Natural killer cell (primary cell): ENCODE data around the gene CREB5. TPM values are rescaled to one million over a fixed set of nuclear protein-coding genes. Genes with fewer than 3 reads are reported as not detected.

Experiments used
- ATAC-seq, 3 donors: fragments of 150-1000 bp in 2 of 3; fragments of 200-7000 bp in 1 of 3; cut with Tn5 transposase; 1 replicate in 1 of 3; 2 replicates in 2 of 3; pipeline ENCODE4 v1.10.0; 2021; ENCODE audit warnings: mild to moderate bottlenecking in 2 of 3, moderate library complexity in 2 of 3
- DNase-seq, 2 donors: peaks; one replicate each; pipeline versions ENCODE4 v3.0.0 to v3.0.0-alpha.2; 2013 to 2021; ENCODE audit warnings: mixed read lengths in 1 of 2
- H3K27ac ChIP-seq: one replicate; pipeline ENCODE4 v1.5.1; 2013; ENCODE audit warnings: mild to moderate bottlenecking, low read length
- H3K27me3 ChIP-seq: one replicate; pipeline ENCODE4 v1.6.1; 2013; ENCODE audit warnings: low read length; ENCODE audit not compliant: control insufficient read depth, insufficient read depth
- H3K36me3 ChIP-seq: one replicate; pipeline ENCODE4 v1.6.1; 2013; ENCODE audit warnings: low read length; ENCODE audit not compliant: control insufficient read depth, insufficient read depth
- H3K4me1 ChIP-seq: one replicate; pipeline ENCODE4 v1.6.1; 2013; ENCODE audit warnings: low read length; ENCODE audit not compliant: control insufficient read depth, insufficient read depth
- H3K4me3 ChIP-seq: one replicate; pipeline ENCODE4 v1.5.1; 2013; ENCODE audit warnings: low read length
- H3K9me3 ChIP-seq: one replicate; pipeline ENCODE4 v1.6.1; 2013; ENCODE audit warnings: low read length; ENCODE audit not compliant: control insufficient read depth, insufficient read depth
- H3K27ac Mint-ChIP-seq, 2 donors: one replicate each; pipeline ENCODE4 v1.8.0; 2022; ENCODE audit warnings: mild to moderate bottlenecking in 2 of 2, mixed read lengths in 2 of 2, moderate library complexity in 1 of 2
- H3K27me3 Mint-ChIP-seq, 2 donors: one replicate each; pipeline ENCODE4 v1.8.0; 2022; ENCODE audit warnings: low read depth in 2 of 2, mixed read lengths in 2 of 2
- H3K36me3 Mint-ChIP-seq: one replicate; pipeline ENCODE4 v1.8.0; 2022; ENCODE audit warnings: mixed read lengths
- H3K4me1 Mint-ChIP-seq, 2 donors: one replicate each; pipeline ENCODE4 v1.8.0; 2022; ENCODE audit warnings: mixed read lengths in 2 of 2
- H3K4me3 Mint-ChIP-seq: one replicate; pipeline ENCODE4 v1.8.0; 2022; ENCODE audit warnings: mild to moderate bottlenecking, moderate library complexity, mixed read lengths
- H3K9me3 Mint-ChIP-seq, 2 donors: one replicate each; pipeline ENCODE4 v1.8.0; 2022; ENCODE audit warnings: mixed read lengths in 2 of 2
- WGBS: methylation state at CpG from one replicate; pipeline ENCODE4 v1.1.7; 2013; ENCODE audit warnings: missing lambda C conversion rate; ENCODE audit not compliant: insufficient coverage; 5-methylcytosine and 5-hydroxymethylcytosine counted together
- intact Hi-C: fragments of 100-400 bp; cut with micrococcal nuclease; formaldehyde crosslinking; loops from one replicate; pipeline ENCODE4 v1.14.2; 2022
- total RNA-seq, 4 donors: library from RNA; stranded (reverse); fragments of 120-200 nt in 1 of 4; gene quantifications; one replicate each; pipeline versions ENCODE4 v1.2.3 to v1.2.4, GENCODE V29; 2013 to 2022
- TF ChIP-seq, protein P1 (sequence below): fragments of 200-600 bp; IDR thresholded peaks from one replicate; pipeline ENCODE4 v1.8.0; 2022; ENCODE audit warnings: antibody characterized with exemption

Gene CREB5
- total RNA-seq, 3 donors from 2014 or later (not counting 1 experiment from before 2014, with no cell fraction given) = 0.52 to 7.0 (median 0.89) TPM

GRCh38 chr7:28532181-28532580 is 119.9 kb downstream of the CREB5 start:
- Histone ChIP-seq H3K4me1 (no peaks in the 10 kb centered on the region), H3K27ac (no peak overlapping the region), H3K27me3 (no peaks in the 10 kb centered on the region), H3K36me3 (no peaks in the 10 kb centered on the region), H3K9me3 (no peaks in the 10 kb centered on the region), H3K4me3 (no peak overlapping the region)
- Mint-ChIP-seq H3K4me3 (no peak overlapping the region), H3K36me3 (no peaks in the 10 kb centered on the region), H3K4me1 (no peaks in the 10 kb centered on the region), H3K9me3 (no peaks in the 10 kb centered on the region), H3K27me3 (peaks cover 4 to 27% of the 10 kb centered on the region in 2 donors), H3K27ac (no peak overlapping the region)
- 91% methylated on average over 7 of the region's 7 CpGs for WGBS
- intact Hi-C loops = no loop called here
- DNase-seq (no peak), ATAC-seq (no peak)
- TF ChIP-seq, protein P1, sequence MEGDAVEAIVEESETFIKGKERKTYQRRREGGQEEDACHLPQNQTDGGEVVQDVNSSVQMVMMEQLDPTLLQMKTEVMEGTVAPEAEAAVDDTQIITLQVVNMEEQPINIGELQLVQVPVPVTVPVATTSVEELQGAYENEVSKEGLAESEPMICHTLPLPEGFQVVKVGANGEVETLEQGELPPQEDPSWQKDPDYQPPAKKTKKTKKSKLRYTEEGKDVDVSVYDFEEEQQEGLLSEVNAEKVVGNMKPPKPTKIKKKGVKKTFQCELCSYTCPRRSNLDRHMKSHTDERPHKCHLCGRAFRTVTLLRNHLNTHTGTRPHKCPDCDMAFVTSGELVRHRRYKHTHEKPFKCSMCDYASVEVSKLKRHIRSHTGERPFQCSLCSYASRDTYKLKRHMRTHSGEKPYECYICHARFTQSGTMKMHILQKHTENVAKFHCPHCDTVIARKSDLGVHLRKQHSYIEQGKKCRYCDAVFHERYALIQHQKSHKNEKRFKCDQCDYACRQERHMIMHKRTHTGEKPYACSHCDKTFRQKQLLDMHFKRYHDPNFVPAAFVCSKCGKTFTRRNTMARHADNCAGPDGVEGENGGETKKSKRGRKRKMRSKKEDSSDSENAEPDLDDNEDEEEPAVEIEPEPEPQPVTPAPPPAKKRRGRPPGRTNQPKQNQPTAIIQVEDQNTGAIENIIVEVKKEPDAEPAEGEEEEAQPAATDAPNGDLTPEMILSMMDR = no peak

DNA sequence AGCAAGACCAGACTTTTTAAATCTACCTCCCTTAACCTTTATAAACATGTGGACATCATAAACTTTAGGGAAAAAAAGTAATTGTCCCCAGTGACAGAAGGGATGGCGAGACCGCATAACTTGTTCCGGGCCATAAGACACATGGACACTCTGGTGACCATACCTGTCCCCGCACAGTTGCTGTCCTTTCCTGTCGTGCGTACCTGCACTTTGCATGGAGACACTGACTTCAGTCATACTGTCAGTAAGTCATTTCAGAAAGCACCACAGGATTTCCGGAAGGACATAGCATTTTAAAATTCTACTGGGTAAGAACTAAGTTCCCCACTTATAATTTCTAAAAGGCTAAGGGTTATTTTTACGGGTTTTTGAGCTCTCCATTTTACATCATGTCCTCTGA is 120.9 kb downstream of the CREB5 start:
- Histone ChIP-seq H3K27me3 (no peaks in the 10 kb centered on the region), H3K27ac (no peak overlapping the region), H3K4me1 (no peaks in the 10 kb centered on the region), H3K9me3 (no peaks in the 10 kb centered on the region), H3K36me3 (no peaks in the 10 kb centered on the region), H3K4me3 (no peak overlapping the region)
- Mint-ChIP-seq H3K4me1 (no peaks in the 10 kb centered on the region), H3K9me3 (no peaks in the 10 kb centered on the region), H3K4me3 (no peak overlapping the region), H3K27ac (no peak overlapping the region), H3K27me3 (peaks cover 10 to 38% of the 10 kb centered on the region in 2 donors), H3K36me3 (no peaks in the 10 kb centered on the region)
- no peak for ATAC-seq
- TF ChIP-seq, protein P1 = no peak
- DNase-seq = no peak
- intact Hi-C loops = no loop called here
- 88% methylated on average over 7 of the region's 8 CpGs for WGBS

GRCh38 chr7:28533731-28534531 is 121.6 kb downstream of the CREB5 start:
- Mint-ChIP-seq H3K27ac (no peak overlapping the region), H3K4me1 (no peaks in the 10 kb centered on the region), H3K4me3 (no peak overlapping the region), H3K27me3 (peaks cover 13 to 44% of the 10 kb centered on the region in 2 donors), H3K9me3 (no peaks in the 10 kb centered on the region), H3K36me3 (no peaks in the 10 kb centered on the region)
- intact Hi-C loops = no loop called here
- Histone ChIP-seq H3K36me3 (no peaks in the 10 kb centered on the region), H3K4me3 (no peak overlapping the region), H3K27ac (no peak overlapping the region), H3K4me1 (no peaks in the 10 kb centered on the region), H3K9me3 (no peaks in the 10 kb centered on the region), H3K27me3 (no peaks in the 10 kb centered on the region)
- TF ChIP-seq, protein P1 = no peak
- ATAC-seq (no peak), DNase-seq (no peak)
- WGBS = 40% methylated on average over 3 of the region's 6 CpGs

- Mint-ChIP-seq H3K4me3 (no peak overlapping the region), H3K4me1 (no peaks in the 10 kb centered on the region), H3K36me3 (no peaks in the 10 kb centered on the region), H3K27me3 (peaks cover 15 to 54% of the 10 kb centered on the region in 2 donors), H3K9me3 (no peaks in the 10 kb centered on the region), H3K27ac (no peak overlapping the region)
- no peak overlapping the region for H3K27ac ChIP-seq
- WGBS = 79% methylated on average over 6 of the region's 7 CpGs
- H3K9me3 ChIP-seq = no peaks in the 10 kb centered on the region
- no peak for DNase-seq
- H3K4me1 ChIP-seq = no peaks in the 10 kb centered on the region
- intact Hi-C loops = no loop called here
- ATAC-seq = no peak
- no peak overlapping the region for H3K4me3 ChIP-seq
- no peaks in the 10 kb centered on the region for H3K27me3 ChIP-seq
- TF ChIP-seq, protein P1 = no peak
- H3K36me3 ChIP-seq = no peaks in the 10 kb centered on the region
These were observed 123.9 kb downstream of the CREB5 start for GRCh38 chr7:28536259-28536658.
